ENCODE measurements around the gene SLCO4C1. TPM values are rescaled to one million over a fixed set of nuclear protein-coding genes. Genes with fewer than 3 reads are reported as not detected.

The SLCO4C1 gene
- total RNA-seq, 1 donor from 2014 or later = 18.0 TPM

DNA sequence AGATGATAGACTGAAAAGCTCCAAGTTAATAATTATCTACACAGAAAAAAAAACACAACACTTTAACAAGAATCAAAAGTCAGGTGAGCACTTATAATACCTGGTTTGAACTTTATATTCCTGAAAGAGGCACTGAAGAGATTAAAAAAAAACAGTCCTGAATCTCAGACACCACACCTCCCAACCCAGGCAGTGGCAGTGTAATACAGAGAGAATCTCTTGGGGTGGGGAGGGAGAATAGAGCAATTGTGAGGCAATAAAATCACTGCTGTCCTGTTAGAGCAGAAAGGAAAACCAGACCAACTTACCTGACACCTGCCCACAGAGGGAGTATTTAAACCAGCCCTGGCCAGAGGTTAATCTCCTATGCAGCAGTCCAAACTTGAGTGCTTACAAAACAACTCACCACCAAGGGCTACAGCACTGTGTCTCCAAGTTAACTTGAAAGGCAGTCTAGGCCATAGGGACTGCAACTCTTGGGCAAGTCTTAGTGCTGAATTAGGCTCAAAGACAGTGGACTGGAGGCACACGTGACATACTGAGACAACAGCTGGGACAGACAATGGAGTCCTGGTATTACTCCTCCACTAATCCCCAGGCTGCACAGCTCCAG is 54.2 kb downstream of the SLCO4C1 start:
- TF ChIP-seq, protein P1, sequence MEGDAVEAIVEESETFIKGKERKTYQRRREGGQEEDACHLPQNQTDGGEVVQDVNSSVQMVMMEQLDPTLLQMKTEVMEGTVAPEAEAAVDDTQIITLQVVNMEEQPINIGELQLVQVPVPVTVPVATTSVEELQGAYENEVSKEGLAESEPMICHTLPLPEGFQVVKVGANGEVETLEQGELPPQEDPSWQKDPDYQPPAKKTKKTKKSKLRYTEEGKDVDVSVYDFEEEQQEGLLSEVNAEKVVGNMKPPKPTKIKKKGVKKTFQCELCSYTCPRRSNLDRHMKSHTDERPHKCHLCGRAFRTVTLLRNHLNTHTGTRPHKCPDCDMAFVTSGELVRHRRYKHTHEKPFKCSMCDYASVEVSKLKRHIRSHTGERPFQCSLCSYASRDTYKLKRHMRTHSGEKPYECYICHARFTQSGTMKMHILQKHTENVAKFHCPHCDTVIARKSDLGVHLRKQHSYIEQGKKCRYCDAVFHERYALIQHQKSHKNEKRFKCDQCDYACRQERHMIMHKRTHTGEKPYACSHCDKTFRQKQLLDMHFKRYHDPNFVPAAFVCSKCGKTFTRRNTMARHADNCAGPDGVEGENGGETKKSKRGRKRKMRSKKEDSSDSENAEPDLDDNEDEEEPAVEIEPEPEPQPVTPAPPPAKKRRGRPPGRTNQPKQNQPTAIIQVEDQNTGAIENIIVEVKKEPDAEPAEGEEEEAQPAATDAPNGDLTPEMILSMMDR (IDR thresholded peaks at IDR 0.05; ENCODE audit: unreplicated experiment) = no peak
- Mint-ChIP-seq H3K9me3 (ENCODE audit: unreplicated experiment) (no peaks in the 10 kb centered on the region), H3K4me3 (ENCODE audit: unreplicated experiment) (no peak overlapping the region), H3K27me3 (ENCODE audit: unreplicated experiment) (no peaks in the 10 kb centered on the region), H3K4me1 (ENCODE audit: unreplicated experiment) (no peaks in the 10 kb centered on the region), H3K36me3 (ENCODE audit: low read depth, unreplicated experiment) (no peaks in the 10 kb centered on the region), H3K27ac (ENCODE audit: unreplicated experiment) (no peak overlapping the region)
- DNase-seq (ENCODE audit: low spot score) = no peak

DNA sequence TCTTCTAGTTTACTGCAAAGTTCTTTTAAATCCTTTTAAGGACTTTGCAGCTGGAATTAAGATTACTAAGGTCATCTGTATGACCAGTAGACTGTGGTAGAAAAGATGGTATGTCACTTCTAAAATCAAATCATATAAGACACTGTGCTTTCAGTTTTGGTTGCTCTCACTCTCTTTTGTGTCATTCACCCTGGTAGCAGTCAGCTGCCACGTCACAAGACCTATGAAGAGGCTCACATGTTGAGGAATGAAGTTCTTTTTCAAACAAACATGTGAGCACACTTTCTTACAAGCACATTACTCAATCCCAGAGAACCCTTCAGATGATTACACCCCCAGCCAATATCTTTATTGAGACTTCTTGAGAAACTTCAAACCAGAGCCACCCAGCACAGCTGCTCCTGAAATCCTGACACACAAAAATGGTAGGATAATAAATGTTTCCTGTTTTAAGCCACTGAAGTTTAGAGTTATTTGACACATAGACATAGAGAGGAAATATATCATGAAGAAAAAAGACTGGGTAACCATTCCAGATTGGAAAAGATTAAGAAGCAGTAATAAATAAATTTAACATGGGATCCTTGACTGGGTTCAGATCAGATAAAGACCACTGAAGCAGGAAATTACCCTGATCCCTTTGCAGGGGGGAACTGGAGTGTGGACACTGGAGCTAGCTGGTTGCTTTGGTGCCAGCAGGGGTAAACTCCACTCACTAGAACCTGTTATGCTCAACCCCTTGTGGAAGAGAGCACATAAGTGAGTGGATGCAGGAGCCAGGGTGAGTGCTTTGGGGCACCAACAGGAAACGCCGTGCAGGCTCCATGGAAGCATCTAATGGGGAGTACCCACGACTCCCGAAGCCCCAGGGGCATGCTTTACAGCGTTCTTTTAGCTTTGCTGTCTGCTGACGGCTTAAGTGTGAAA is 64.1 kb downstream of the SLCO4C1 start:
- H3K9me3 Mint-ChIP-seq (ENCODE audit: unreplicated experiment) = no peaks in the 10 kb centered on the region
- H3K4me3 Mint-ChIP-seq (ENCODE audit: unreplicated experiment) = no peak overlapping the region
- DNase-seq (ENCODE audit: low spot score) = no peak
- H3K27ac Mint-ChIP-seq (ENCODE audit: unreplicated experiment) = no peak overlapping the region
- H3K4me1 Mint-ChIP-seq (ENCODE audit: unreplicated experiment) = peaks cover 8% of the 10 kb centered on the region
- peaks cover 6% of the 10 kb centered on the region for H3K36me3 Mint-ChIP-seq (ENCODE audit: low read depth, unreplicated experiment)
- TF ChIP-seq, protein P1 (IDR thresholded peaks at IDR 0.05; ENCODE audit: unreplicated experiment) = no peak
- H3K27me3 Mint-ChIP-seq (ENCODE audit: unreplicated experiment) = no peaks in the 10 kb centered on the region

DNA sequence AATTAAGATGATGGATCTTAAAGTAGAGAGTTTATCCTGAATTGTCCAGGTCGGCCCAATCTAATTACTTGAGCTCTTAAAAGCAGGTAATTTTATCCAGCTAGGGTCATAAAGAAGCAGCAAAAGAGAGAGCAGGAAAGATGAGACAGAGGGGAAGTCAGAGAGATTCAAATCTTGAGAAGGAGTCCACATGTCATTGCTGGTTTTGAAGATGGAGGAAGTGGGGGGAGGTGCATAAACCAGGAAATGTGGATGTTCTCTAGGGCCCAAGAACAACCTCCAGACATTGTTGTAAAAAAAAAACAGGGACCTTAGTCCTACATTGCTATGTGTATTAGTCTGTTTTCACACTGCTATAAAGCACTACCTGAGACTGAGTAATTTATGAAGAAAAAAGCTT is 66.4 kb downstream of the SLCO4C1 start:
- TF ChIP-seq, protein P1 (IDR thresholded peaks at IDR 0.05; ENCODE audit: unreplicated experiment) = no peak
- H3K36me3 Mint-ChIP-seq (ENCODE audit: low read depth, unreplicated experiment) = peaks cover 6% of the 10 kb centered on the region
- H3K4me3 Mint-ChIP-seq (ENCODE audit: unreplicated experiment) = no peak overlapping the region
- no peaks in the 10 kb centered on the region for H3K9me3 Mint-ChIP-seq (ENCODE audit: unreplicated experiment)
- H3K27me3 Mint-ChIP-seq (ENCODE audit: unreplicated experiment) = no peaks in the 10 kb centered on the region
- DNase-seq (ENCODE audit: low spot score) = no peak
- no peak overlapping the region for H3K27ac Mint-ChIP-seq (ENCODE audit: unreplicated experiment)
- H3K4me1 Mint-ChIP-seq (ENCODE audit: unreplicated experiment) = peaks cover 8% of the 10 kb centered on the region

DNA sequence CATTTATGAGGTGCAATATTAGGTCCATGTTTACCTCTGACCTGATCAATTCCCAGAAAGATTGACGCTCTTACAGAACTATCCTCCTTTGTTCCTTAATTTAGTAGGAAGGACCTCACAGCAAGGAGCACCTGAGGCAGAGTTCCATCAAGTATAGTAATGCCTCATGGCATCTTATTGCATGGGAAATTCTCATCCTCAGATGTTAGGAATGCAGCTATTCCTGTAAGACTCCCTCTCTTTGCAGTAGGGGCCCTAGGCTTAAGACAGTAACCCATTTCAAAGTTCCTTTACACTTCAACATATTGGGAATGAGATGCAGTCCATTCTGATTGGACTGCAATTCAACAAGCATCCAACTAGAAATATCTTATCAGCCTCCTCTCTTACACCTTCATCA is 69.8 kb downstream of the SLCO4C1 start:
- H3K36me3 Mint-ChIP-seq (ENCODE audit: low read depth, unreplicated experiment) = no peaks in the 10 kb centered on the region
- no peaks in the 10 kb centered on the region for H3K27me3 Mint-ChIP-seq (ENCODE audit: unreplicated experiment)
- TF ChIP-seq, protein P1 (IDR thresholded peaks at IDR 0.05; ENCODE audit: unreplicated experiment) = no peak
- H3K27ac Mint-ChIP-seq (ENCODE audit: unreplicated experiment) = no peak overlapping the region
- no peak overlapping the region for H3K4me3 Mint-ChIP-seq (ENCODE audit: unreplicated experiment)
- no peaks in the 10 kb centered on the region for H3K9me3 Mint-ChIP-seq (ENCODE audit: unreplicated experiment)
- peaks cover 8% of the 10 kb centered on the region for H3K4me1 Mint-ChIP-seq (ENCODE audit: unreplicated experiment)
- DNase-seq (ENCODE audit: low spot score) = no peak

All from endothelial cell (in vitro differentiated cells).